DOHH2 (cell line): Measurements from ENCODE around the gene IFNL2.
"Not testable (repeated sequence)": the region's sequence is repeated elsewhere in the genome, so short reads cannot be mapped to it uniquely, and the experiment has no call there.

Experiments
- H3F3A ChIP-seq: fragments of 200-600 bp; sonication (generic), shearing (Covaris generic); 2 replicates; pipeline ENCODE4 v1.6.0; 2016; ENCODE audit warnings: antibody characterized with exemption, mild to moderate bottlenecking; ENCODE audit not compliant: control insufficient read depth, insufficient read depth
- H3K27ac ChIP-seq: fragments of 200-600 bp; sonication (generic); 2 replicates; pipeline ENCODE4 v1.5.1; 2014; ENCODE audit warnings: low read depth, mild to moderate bottlenecking, low read length, moderate library complexity
- H3K27me3 ChIP-seq: fragments of 200-600 bp; sonication (generic); 2 replicates; pipeline ENCODE4 v1.6.1; 2014; ENCODE audit warnings: mild to moderate bottlenecking, low read length, mixed read lengths; ENCODE audit not compliant: control insufficient read depth
- H3K36me3 ChIP-seq: fragments of 200-600 bp; sonication (generic); 2 replicates; pipeline ENCODE4 v1.6.1; 2014; ENCODE audit warnings: mild to moderate bottlenecking, low read length, moderate library complexity, mixed read lengths; ENCODE audit not compliant: control insufficient read depth
- H3K4me1 ChIP-seq: fragments of 200-600 bp; sonication (generic); 2 replicates; pipeline ENCODE4 v1.6.1; 2014; ENCODE audit warnings: mild to moderate bottlenecking, low read length, mixed read lengths; ENCODE audit not compliant: control insufficient read depth
- H3K4me2 ChIP-seq: fragments of 200-600 bp; sonication (generic); 2 replicates; pipeline ENCODE4 v1.6.0; 2014; ENCODE audit warnings: mild to moderate bottlenecking, low read length, moderate library complexity
- H3K4me3 ChIP-seq: fragments of 200-600 bp; sonication (generic); 2 replicates; pipeline ENCODE4 v1.5.1; 2014; ENCODE audit warnings: mild to moderate bottlenecking, low read length, mixed read lengths
- H3K79me2 ChIP-seq: fragments of 200-600 bp; sonication (generic); 2 replicates; pipeline ENCODE4 v1.6.1; 2014; ENCODE audit warnings: mild to moderate bottlenecking, low read length, mixed read lengths; ENCODE audit not compliant: control insufficient read depth
- H3K9me2 ChIP-seq: fragments of 200-600 bp; sonication (generic); replicated peaks from 2 replicates; pipeline ENCODE4 v1.6.1; 2014; ENCODE audit warnings: mild to moderate bottlenecking, low read length, mixed read lengths; ENCODE audit not compliant: control insufficient read depth
- H3K9me3 ChIP-seq: fragments of 200-600 bp; sonication (generic); 2 replicates; pipeline ENCODE4 v1.6.1; 2014; ENCODE audit warnings: antibody characterized with exemption, low read length, mixed read lengths; ENCODE audit not compliant: control insufficient read depth, insufficient read depth
- H4K20me1 ChIP-seq: fragments of 200-600 bp; sonication (generic); 2 replicates; pipeline ENCODE4 v1.6.0; 2014; ENCODE audit warnings: low read depth, mild to moderate bottlenecking, antibody characterized with exemption, low read length, moderate library complexity; ENCODE audit not compliant: control insufficient read depth, insufficient read depth
- EZH2phosphoT487 ChIP-seq: fragments of 200-600 bp; sonication (generic); IDR thresholded peaks from 2 replicates; pipeline ENCODE4 v1.6.1; 2017; ENCODE audit warnings: borderline replicate concordance, mild to moderate bottlenecking, antibody characterized with exemption, low read length, moderate library complexity, mixed read lengths
- TF ChIP-seq, protein P1 (sequence below): fragments of 200-600 bp; sonication (generic); IDR thresholded peaks from one replicate; pipeline ENCODE4 v1.5.1; 2014; ENCODE audit warnings: antibody characterized with exemption, mild to moderate bottlenecking, low read depth, low read length; ENCODE audit not compliant: poor library complexity, severe bottlenecking

Gene IFNL2

GRCh38 chr19:39270036-39270871, 2.1 kb downstream of the IFNL2 start:
- H4K20me1 ChIP-seq = no peaks in the 10 kb centered on the region
- H3K4me3 ChIP-seq = no peak overlapping the region
- no peaks in the 10 kb centered on the region for H3K36me3 ChIP-seq
- no peak overlapping the region for H3K4me2 ChIP-seq
- no peaks in the 10 kb centered on the region for H3K79me2 ChIP-seq
- H3K27ac ChIP-seq = no peak overlapping the region
- H3K9me2 ChIP-seq = no peaks in the 10 kb centered on the region
- no peaks in the 10 kb centered on the region for H3K4me1 ChIP-seq
- TF ChIP-seq EZH2phosphoT487 = no peak
- TF ChIP-seq, protein P1, sequence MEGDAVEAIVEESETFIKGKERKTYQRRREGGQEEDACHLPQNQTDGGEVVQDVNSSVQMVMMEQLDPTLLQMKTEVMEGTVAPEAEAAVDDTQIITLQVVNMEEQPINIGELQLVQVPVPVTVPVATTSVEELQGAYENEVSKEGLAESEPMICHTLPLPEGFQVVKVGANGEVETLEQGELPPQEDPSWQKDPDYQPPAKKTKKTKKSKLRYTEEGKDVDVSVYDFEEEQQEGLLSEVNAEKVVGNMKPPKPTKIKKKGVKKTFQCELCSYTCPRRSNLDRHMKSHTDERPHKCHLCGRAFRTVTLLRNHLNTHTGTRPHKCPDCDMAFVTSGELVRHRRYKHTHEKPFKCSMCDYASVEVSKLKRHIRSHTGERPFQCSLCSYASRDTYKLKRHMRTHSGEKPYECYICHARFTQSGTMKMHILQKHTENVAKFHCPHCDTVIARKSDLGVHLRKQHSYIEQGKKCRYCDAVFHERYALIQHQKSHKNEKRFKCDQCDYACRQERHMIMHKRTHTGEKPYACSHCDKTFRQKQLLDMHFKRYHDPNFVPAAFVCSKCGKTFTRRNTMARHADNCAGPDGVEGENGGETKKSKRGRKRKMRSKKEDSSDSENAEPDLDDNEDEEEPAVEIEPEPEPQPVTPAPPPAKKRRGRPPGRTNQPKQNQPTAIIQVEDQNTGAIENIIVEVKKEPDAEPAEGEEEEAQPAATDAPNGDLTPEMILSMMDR = no peak
- H3F3A ChIP-seq = no peaks in the 10 kb centered on the region
- no peaks in the 10 kb centered on the region for H3K9me3 ChIP-seq
- H3K27me3 ChIP-seq = no peaks in the 10 kb centered on the region

GRCh38 chr19:39273859-39274258, 5.7 kb downstream of the IFNL2 start:
- H3K27ac ChIP-seq, H3K4me2 ChIP-seq, H3F3A ChIP-seq, H3K4me1 ChIP-seq, H3K27me3 ChIP-seq, H3K9me2 ChIP-seq, H3K36me3 ChIP-seq, H3K9me3 ChIP-seq, H4K20me1 ChIP-seq, H3K4me3 ChIP-seq, H3K79me2 ChIP-seq: not testable (repeated sequence)

- no peak overlapping the region for H3K4me2 ChIP-seq
- H3K9me2 ChIP-seq = no peaks in the 10 kb centered on the region
- no peaks in the 10 kb centered on the region for H4K20me1 ChIP-seq
- no peak overlapping the region for H3K27ac ChIP-seq
- no peaks in the 10 kb centered on the region for H3K79me2 ChIP-seq
- no peak overlapping the region for H3K4me3 ChIP-seq
- TF ChIP-seq EZH2phosphoT487 = no peak
- TF ChIP-seq, protein P1 = no peak
- no peaks in the 10 kb centered on the region for H3K36me3 ChIP-seq
- H3K4me1 ChIP-seq = no peaks in the 10 kb centered on the region
- no peaks in the 10 kb centered on the region for H3K9me3 ChIP-seq
- peaks cover 3% of the 10 kb centered on the region; the same call in 1 of the 2 replicates for H3K27me3 ChIP-seq
- H3F3A ChIP-seq = no peaks in the 10 kb centered on the region
Observed at GRCh38 chr19:39275578-39275977, 7.4 kb downstream of the IFNL2 start.

DNA sequence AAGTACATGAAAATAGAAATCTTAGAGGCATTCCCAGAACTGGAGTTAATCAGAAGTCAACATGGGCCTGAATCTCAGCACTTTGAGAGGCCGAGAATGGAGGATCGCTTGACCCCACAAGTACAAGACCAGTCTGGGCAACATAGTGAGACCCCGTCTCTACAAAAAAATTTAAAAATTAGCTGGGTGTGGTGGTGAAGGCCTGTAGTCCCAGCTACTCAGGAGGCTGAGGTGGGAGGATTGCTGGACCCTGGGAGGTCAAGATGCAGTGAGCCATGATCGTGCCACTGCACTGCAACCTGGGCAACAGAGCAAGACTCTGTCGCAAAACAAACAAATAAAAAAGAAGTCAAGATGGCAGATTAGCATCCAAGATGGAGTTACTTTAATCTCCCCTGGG, 8.5 kb downstream of the IFNL2 start:
- Histone ChIP-seq H3K9me3 (no peaks in the 10 kb centered on the region), H3K9me2 (no peaks in the 10 kb centered on the region), H3K4me2 (no peak overlapping the region), H3K4me1 (no peaks in the 10 kb centered on the region), H3K79me2 (no peaks in the 10 kb centered on the region), H4K20me1 (no peaks in the 10 kb centered on the region), H3K4me3 (no peak overlapping the region), H3K27me3 (peaks cover 3% of the 10 kb centered on the region; the same call in 1 of the 2 replicates), H3F3A (no peaks in the 10 kb centered on the region), H3K27ac (no peak overlapping the region), H3K36me3 (no peaks in the 10 kb centered on the region)
- TF ChIP-seq EZH2phosphoT487 = no peak
- TF ChIP-seq, protein P1 = no peak
